Spleen (tissue), 11 donors: ENCODE measurements around the gene FRMD4B. TPM values are rescaled to one million over a fixed set of nuclear protein-coding genes. Genes with fewer than 3 reads are reported as not detected.

Source experiments
- DNase-seq: peaks from one replicate; pipeline ENCODE4 v3.0.0-alpha.2; 2020
- H3K27ac ChIP-seq, 8 donors: fragments of 200-600 bp; sonication (generic) in 7 of 8; 1 replicate in 4 of 8; 2 replicates in 4 of 8; pipeline versions ENCODE4 v1.5.0 to v1.8.0; 2016 to 2021; ENCODE audit warnings: inconsistent platforms in 4 of 8, mild to moderate bottlenecking in 4 of 8, moderate library complexity in 1 of 8
- H3K27me3 ChIP-seq, 7 donors: fragments of 200-600 bp; sonication (generic) in 6 of 7; replicated peaks in 1 of 7; 1 replicate in 4 of 7; 2 replicates in 3 of 7; pipeline versions ENCODE4 v1.5.0 to v1.8.0; 2016 to 2021; ENCODE audit warnings: inconsistent platforms in 3 of 7, mild to moderate bottlenecking in 1 of 7
- H3K36me3 ChIP-seq, 6 donors: fragments of 200-600 bp; sonication (generic) in 5 of 6; 1 replicate in 4 of 6; 2 replicates in 2 of 6; pipeline versions ENCODE4 v1.5.0 to v1.8.0; 2016 to 2021; ENCODE audit warnings: inconsistent platforms in 2 of 6
- H3K4me1 ChIP-seq, 6 donors: fragments of 200-600 bp; sonication (generic) in 5 of 6; 1 replicate in 3 of 6; 2 replicates in 3 of 6; pipeline versions ENCODE4 v1.5.0 to v1.8.0; 2016 to 2021; ENCODE audit warnings: inconsistent platforms in 3 of 6
- H3K4me3 ChIP-seq, 8 donors: fragments of 200-600 bp; sonication (generic) in 7 of 8; 1 replicate in 4 of 8; 2 replicates in 4 of 8; pipeline versions ENCODE4 v1.5.0 to v1.8.0; 2016 to 2021; ENCODE audit warnings: inconsistent platforms in 4 of 8, mild to moderate bottlenecking in 4 of 8, moderate library complexity in 2 of 8
- H3K9me3 ChIP-seq, 8 donors: fragments of 200-600 bp; sonication (generic) in 7 of 8; 1 replicate in 4 of 8; 2 replicates in 4 of 8; pipeline versions ENCODE4 v1.5.0 to v1.8.0; 2016 to 2021; ENCODE audit warnings: inconsistent platforms in 4 of 8
- POLR2A ChIP-seq, 3 donors: fragments of 450-650 bp; IDR thresholded peaks; one replicate each; pipeline ENCODE4 v1.5.1; 2017; ENCODE audit warnings: antibody characterized with exemption in 3 of 3, mild to moderate bottlenecking in 1 of 3
- POLR2AphosphoS5 ChIP-seq, 3 donors: sonication (generic); formaldehyde crosslinking; IDR thresholded peaks; one replicate each; pipeline ENCODE4 v1.5.1; 2017; ENCODE audit warnings: antibody characterized with exemption in 3 of 3
- WGBS, 5 donors: extraction: QIAGEN DNeasy Blood & Tissue Kit in 3 of 5; methylation state at CpG; one replicate each; pipeline versions ENCODE4 v1.1.5 to v1.1.7; 2013 to 2018; 5-methylcytosine and 5-hydroxymethylcytosine counted together
- intact Hi-C: fragments of 100-400 bp; cut with DNase I; formaldehyde crosslinking; loops from one replicate; pipeline ENCODE4 v1.15.0; 2023; ENCODE audit warnings: low total_unique reads
- polyA plus RNA-seq, 3 donors: library from polyadenylated mRNA; stranded (reverse); fragments of 200-250 nt; gene quantifications; one replicate each; pipeline ENCODE4 v1.2.1, GENCODE V29; 2013
- total RNA-seq, 7 donors: library from RNA; depleted of rRNA in 3 of 7; stranded (reverse); fragments of >200 nt in 3 of 7; fragmentation: NEBNext Ultra II Directional in 4 of 7; extraction: Animal tissue kit (Norgen Biotek cat#: 25700) in 4 of 7; gene quantifications; one replicate each; pipeline versions ENCODE4 v1.1.0 to v1.2.1, GENCODE V29; 2016 to 2021
- TF ChIP-seq, protein P1 (sequence below), 11 experiments: fragments of 200-600 bp in 7 of 11; fragments of 450-650 bp in 4 of 11; sonication (generic) in 4 of 11; IDR thresholded peaks in 8 of 11; conservative IDR thresholded peaks in 3 of 11; 1 replicate in 7 of 11; 2 replicates in 4 of 11; pipeline versions ENCODE4 v1.4.0 to v1.8.0; 2016 to 2021; ENCODE audit warnings: antibody characterized with exemption in 11 of 11, inconsistent platforms in 4 of 11, mild to moderate bottlenecking in 1 of 11
- donor health status: healthy with polysubstance abuse.
- donor health status: DM: no; HTN: no; CAD: no; lungs with moderate emphysema.
- donor health status: DM: no; HTN: no; CAD: no.
- donor health status: Bipolar disorder and iron deficiency.
- donor health status: healthy.
- donor health status: DM: no; HTN: no; CAD: no.
- donor health status: DM: yes; HTN: yes; CAD: no.

The FRMD4B gene
- total and polyA plus RNA-seq, 10 donors: 8.1 to 143 (median 112) TPM

DNA sequence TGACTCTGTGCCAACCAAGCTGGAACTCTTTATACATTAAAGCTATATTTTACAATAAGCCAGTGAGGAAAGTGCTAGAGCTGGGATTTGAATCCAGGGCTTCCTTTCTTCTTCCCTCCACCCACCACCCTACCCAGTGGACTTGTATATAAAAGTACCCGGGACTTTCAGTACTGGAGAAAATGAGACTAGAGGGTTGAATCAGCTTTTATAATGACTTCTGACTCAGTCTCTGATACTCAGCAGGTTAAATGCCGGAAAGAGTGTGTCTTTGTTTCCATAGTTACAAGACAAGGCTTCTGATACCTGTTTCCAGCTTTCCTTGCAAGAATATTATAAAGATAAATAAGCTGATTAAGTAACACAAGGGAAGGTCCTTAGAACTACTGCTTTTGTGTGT lies 80.9 kb downstream of the FRMD4B start:
- peaks cover 0 to 13% (median 8%) of the 10 kb centered on the region in 6 donors for H3K4me1 ChIP-seq
- H3K27me3 ChIP-seq: no peaks in the 10 kb centered on the region
- H3K9me3 ChIP-seq: no peaks in the 10 kb centered on the region
- DNase-seq: no peak
- no peak overlapping the region for H3K4me3 ChIP-seq
- intact Hi-C loops: loop anchor here (5.0 to 10.0 kb wide), 2 partner anchors 120 to 143 kb away; no protein-coding TSS in a partner anchor
- H3K27ac ChIP-seq: no peak overlapping the region
- H3K36me3 ChIP-seq: peaks cover 0 to 53% (median 0%) of the 10 kb centered on the region in 6 donors
- TF ChIP-seq POLR2A (IDR thresholded peaks at IDR 0.05) (no peak), POLR2AphosphoS5 (IDR thresholded peaks at IDR 0.05) (no peak)
- TF ChIP-seq, protein P1, sequence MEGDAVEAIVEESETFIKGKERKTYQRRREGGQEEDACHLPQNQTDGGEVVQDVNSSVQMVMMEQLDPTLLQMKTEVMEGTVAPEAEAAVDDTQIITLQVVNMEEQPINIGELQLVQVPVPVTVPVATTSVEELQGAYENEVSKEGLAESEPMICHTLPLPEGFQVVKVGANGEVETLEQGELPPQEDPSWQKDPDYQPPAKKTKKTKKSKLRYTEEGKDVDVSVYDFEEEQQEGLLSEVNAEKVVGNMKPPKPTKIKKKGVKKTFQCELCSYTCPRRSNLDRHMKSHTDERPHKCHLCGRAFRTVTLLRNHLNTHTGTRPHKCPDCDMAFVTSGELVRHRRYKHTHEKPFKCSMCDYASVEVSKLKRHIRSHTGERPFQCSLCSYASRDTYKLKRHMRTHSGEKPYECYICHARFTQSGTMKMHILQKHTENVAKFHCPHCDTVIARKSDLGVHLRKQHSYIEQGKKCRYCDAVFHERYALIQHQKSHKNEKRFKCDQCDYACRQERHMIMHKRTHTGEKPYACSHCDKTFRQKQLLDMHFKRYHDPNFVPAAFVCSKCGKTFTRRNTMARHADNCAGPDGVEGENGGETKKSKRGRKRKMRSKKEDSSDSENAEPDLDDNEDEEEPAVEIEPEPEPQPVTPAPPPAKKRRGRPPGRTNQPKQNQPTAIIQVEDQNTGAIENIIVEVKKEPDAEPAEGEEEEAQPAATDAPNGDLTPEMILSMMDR (IDR thresholded peaks at IDR 0.05 in 8 of 11, conservative IDR thresholded peaks at IDR 0.05 in 3 of 11): no peak
- WGBS, 5 donors: 72 to 90% (median 85%) methylated on average over 2 of the region's 2 CpGs

DNA sequence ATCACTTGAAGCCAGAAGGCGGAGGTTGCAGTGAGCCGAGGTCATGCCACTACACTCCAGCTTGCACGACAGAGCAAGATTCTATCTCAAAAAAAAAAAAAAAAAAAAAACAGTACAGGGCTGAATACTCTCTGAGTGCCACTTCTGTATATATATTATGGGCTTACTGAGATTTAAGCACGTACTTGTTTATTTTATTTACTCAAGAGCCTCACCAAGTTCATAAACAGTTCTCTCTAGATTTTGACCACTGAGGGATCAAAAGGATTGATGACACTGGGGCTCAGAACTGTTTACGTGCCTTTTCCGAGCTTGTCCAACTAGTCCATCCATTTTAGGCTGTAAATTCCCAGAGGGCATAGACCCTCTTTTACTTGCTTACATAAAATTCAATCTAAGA lies 81.5 kb downstream of the FRMD4B start:
- no peak for DNase-seq
- TF ChIP-seq, protein P1 (IDR thresholded peaks at IDR 0.05 in 8 of 11, conservative IDR thresholded peaks at IDR 0.05 in 3 of 11): no peak
- TF ChIP-seq POLR2AphosphoS5 (IDR thresholded peaks at IDR 0.05) (no peak), POLR2A (IDR thresholded peaks at IDR 0.05) (no peak)
- WGBS, 5 donors: 90 to 97% (median 95%) methylated on average over 6 of the region's 6 CpGs
- intact Hi-C loops: loop anchor here (10.0 kb wide), 1 partner anchor 120 kb away; no protein-coding TSS in a partner anchor
- Histone ChIP-seq H3K27ac (no peak overlapping the region), H3K4me3 (no peak overlapping the region), H3K36me3 (peaks cover 0 to 53% (median 0%) of the 10 kb centered on the region in 6 donors), H3K27me3 (no peaks in the 10 kb centered on the region), H3K4me1 (peaks cover 0 to 13% (median 8%) of the 10 kb centered on the region in 6 donors), H3K9me3 (no peaks in the 10 kb centered on the region)

DNA sequence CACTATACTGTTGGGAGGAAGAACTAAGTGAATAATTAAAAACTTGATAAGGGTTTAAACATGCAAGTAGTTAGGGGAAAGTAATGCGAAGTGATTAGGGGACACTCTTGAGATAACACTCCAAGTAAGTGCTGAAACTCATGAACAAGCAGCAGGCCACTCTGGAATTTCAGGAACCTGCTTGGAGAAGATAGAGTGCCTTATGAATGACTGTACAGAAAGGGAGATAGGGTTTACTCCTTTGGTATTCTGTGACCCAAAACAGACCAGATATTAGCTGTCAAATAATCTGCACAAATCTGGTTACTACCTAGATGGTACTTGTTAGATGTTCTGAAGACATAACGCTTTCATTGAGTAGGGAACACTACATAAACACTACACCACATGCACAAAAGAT lies 85.6 kb downstream of the FRMD4B start:
- H3K9me3 ChIP-seq: no peaks in the 10 kb centered on the region
- H3K27ac ChIP-seq: no peak overlapping the region
- no peaks in the 10 kb centered on the region for H3K4me1 ChIP-seq
- intact Hi-C loops: loop anchor here (10.0 kb wide), 1 partner anchor 125 kb away; no protein-coding TSS in a partner anchor
- 85 to 95% (median 92%) methylated on average over 2 of the region's 2 CpGs for WGBS, 5 donors
- TF ChIP-seq, protein P1 (IDR thresholded peaks at IDR 0.05 in 8 of 11, conservative IDR thresholded peaks at IDR 0.05 in 3 of 11): no peak
- no peak for TF ChIP-seq POLR2A (IDR thresholded peaks at IDR 0.05)
- peaks cover 0 to 66% (median 4%) of the 10 kb centered on the region in 6 donors for H3K36me3 ChIP-seq
- H3K4me3 ChIP-seq: no peak overlapping the region
- no peak for DNase-seq
- no peaks in the 10 kb centered on the region for H3K27me3 ChIP-seq

DNA sequence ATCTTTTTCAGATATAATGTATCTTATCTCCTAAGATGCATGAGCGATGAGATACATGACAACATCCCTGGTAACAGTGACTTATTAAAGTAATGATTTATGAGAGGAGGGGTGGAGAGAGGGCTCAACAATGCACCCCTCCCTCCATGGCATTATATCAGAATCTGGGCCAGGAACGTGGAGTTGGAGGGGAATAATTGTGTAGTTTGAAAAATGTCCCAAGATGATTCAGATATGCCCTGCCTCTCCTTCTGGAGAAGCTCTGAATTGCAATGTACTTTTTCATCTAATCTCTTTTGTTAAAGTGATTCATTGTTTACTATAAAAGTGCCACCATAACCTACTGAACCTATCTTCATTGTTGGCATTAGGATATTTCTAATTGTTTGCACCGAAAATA lies 86.5 kb downstream of the FRMD4B start:
- peaks cover 0 to 69% (median 4%) of the 10 kb centered on the region in 6 donors for H3K36me3 ChIP-seq
- TF ChIP-seq POLR2A (IDR thresholded peaks at IDR 0.05) (no peak), POLR2AphosphoS5 (IDR thresholded peaks at IDR 0.05) (no peak)
- TF ChIP-seq, protein P1 (IDR thresholded peaks at IDR 0.05 in 8 of 11, conservative IDR thresholded peaks at IDR 0.05 in 3 of 11): no peak
- no peaks in the 10 kb centered on the region for H3K9me3 ChIP-seq
- H3K4me1 ChIP-seq: peaks cover 0 to 3% (median 0%) of the 10 kb centered on the region in 6 donors
- no peaks in the 10 kb centered on the region for H3K27me3 ChIP-seq
- H3K27ac ChIP-seq: no peak overlapping the region
- 78 to 89% (median 86%) methylated on average over 3 of the region's 3 CpGs for whole genome bisulfite sequencing, 5 donors
- no peak overlapping the region for H3K4me3 ChIP-seq
- no peak for DNase-seq
- intact Hi-C loops: no loop called here
